Sigmoid colon (tissue), 4 donors: ENCODE measurements around the gene SART3.

Experiments used
- EP300 ChIP-seq, 4 donors: sonication (generic); formaldehyde crosslinking; IDR thresholded peaks; one replicate each; pipeline ENCODE4 v1.6.1; 2017; ENCODE audit warnings: antibody characterized with exemption in 4 of 4
- POLR2A ChIP-seq, 2 donors: fragments of 450-650 bp; IDR thresholded peaks; one replicate each; pipeline ENCODE4 v1.6.1; 2016; ENCODE audit warnings: antibody characterized with exemption in 2 of 2, mild to moderate bottlenecking in 2 of 2, moderate library complexity in 2 of 2
- POLR2AphosphoS5 ChIP-seq, 4 donors: sonication (generic); formaldehyde crosslinking; IDR thresholded peaks; one replicate each; pipeline ENCODE4 v1.6.1; 2017; ENCODE audit warnings: antibody characterized with exemption in 4 of 4

DNA sequence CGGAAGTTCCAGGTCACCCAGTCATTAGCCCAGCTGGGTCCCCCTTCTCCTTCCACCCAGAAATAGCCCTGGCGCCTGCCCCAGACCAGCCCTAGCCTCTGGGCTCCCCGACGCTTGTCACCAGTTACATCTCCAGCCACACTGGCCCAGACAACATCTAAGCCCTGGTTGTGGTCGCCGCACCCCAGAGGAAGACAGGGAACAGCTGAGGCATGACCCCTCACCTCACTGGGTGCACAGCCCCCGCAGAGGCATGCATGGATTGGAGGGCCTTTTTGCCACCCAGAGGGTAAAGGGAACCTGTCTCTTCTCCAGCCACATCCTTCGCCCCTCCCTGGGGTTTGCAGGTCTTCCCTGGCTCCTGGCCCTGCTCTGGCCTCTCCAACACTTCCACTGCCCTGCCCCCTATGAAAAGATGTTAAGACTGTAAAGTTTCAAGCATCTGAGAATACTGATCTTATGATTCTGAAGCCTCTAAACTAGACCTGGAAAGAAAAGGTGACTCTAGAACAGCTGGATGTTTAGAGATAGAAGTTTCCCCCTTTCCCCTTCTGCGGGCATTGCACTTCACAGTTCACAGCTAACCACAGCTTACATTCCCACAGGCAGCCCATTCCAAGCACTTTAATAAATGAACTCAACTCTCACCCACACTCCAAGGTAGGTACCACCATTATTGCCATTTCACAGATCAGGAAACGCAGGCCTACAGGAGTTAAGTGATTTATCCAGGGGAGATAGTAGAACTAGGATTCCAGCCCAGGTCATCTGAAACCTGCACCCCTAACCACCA lies 22.2 kb upstream of the SART3 start:
- TF ChIP-seq POLR2A (IDR thresholded peaks at IDR 0.05), result no peak
- TF ChIP-seq EP300 (IDR thresholded peaks at IDR 0.05), result no peak
- no peak for TF ChIP-seq POLR2AphosphoS5 (IDR thresholded peaks at IDR 0.05)
